ENCODE results near the gene SH2D3A. TPM values are rescaled to one million over a fixed set of nuclear protein-coding genes. Genes with fewer than 3 reads are reported as not detected.
"Not testable (repeated sequence)": the region's sequence is repeated elsewhere in the genome, so short reads cannot be mapped to it uniquely, and the experiment has no call there.

Gene SH2D3A
- total RNA-seq, 1 donor from 2014 or later = 17.4 TPM

- TF ChIP-seq CTCF (conservative IDR thresholded peaks at IDR 0.05) = no peak
- Mint-ChIP-seq H3K27me3 (peaks cover 6% of the 10 kb centered on the region), H3K4me3 (no peak overlapping the region), H3K27ac (no peak overlapping the region), H3K36me3 (no peaks in the 10 kb centered on the region), H3K4me1 (ENCODE audit: unreplicated experiment) (no peaks in the 10 kb centered on the region), H3K9me3 (no peaks in the 10 kb centered on the region)
- DNase-seq (ENCODE audit: extremely low spot score, unreplicated experiment) = no peak
Observed at GRCh38 chr19:6774821-6775707, 7.8 kb upstream of the SH2D3A start.

- Mint-ChIP-seq H3K27me3 (peaks cover 7% of the 10 kb centered on the region), H3K27ac (no peak overlapping the region), H3K4me1 (ENCODE audit: unreplicated experiment) (no peaks in the 10 kb centered on the region), H3K9me3 (no peaks in the 10 kb centered on the region), H3K36me3 (no peaks in the 10 kb centered on the region), H3K4me3 (no peak overlapping the region)
- no peak for DNase-seq (ENCODE audit: extremely low spot score, unreplicated experiment)
- no peak for TF ChIP-seq CTCF (conservative IDR thresholded peaks at IDR 0.05)
Observed at GRCh38 chr19:6773323-6773931, 6.2 kb upstream of the SH2D3A start.

- H3K4me1 Mint-ChIP-seq (ENCODE audit: unreplicated experiment) = no peaks in the 10 kb centered on the region
- no peaks in the 10 kb centered on the region for H3K9me3 Mint-ChIP-seq
- DNase-seq (ENCODE audit: extremely low spot score, unreplicated experiment) = no peak
- H3K36me3 Mint-ChIP-seq = no peaks in the 10 kb centered on the region
- TF ChIP-seq CTCF (conservative IDR thresholded peaks at IDR 0.05) = no peak
- H3K4me3 Mint-ChIP-seq = no peak overlapping the region
- peaks cover 11% of the 10 kb centered on the region for H3K27me3 Mint-ChIP-seq
- no peak overlapping the region for H3K27ac Mint-ChIP-seq
Observed at GRCh38 chr19:6772866-6773322, 5.7 kb upstream of the SH2D3A start.

- H3K36me3 Mint-ChIP-seq = no peaks in the 10 kb centered on the region
- no peak within 1 kb of the TSS for H3K4me3 Mint-ChIP-seq
- no peak for DNase-seq (ENCODE audit: extremely low spot score, unreplicated experiment)
Observed at GRCh38 chr19:6772028-6772865, 5.0 kb upstream of the SH2D3A start, which contains the start of gene VAV1. Gene VAV1 (plus strand): TSS chr19:6772708. CDS start chr19:6772808, 100 bp downstream.

GRCh38 chr19:6771648-6772027, 4.4 kb upstream of the SH2D3A start:
- H3K9me3 Mint-ChIP-seq; H3K36me3 Mint-ChIP-seq; DNase-seq (ENCODE audit: extremely low spot score, unreplicated experiment); H3K4me1 Mint-ChIP-seq (ENCODE audit: unreplicated experiment); H3K27ac Mint-ChIP-seq; H3K4me3 Mint-ChIP-seq: not testable (repeated sequence)
- peaks cover 18% of the 10 kb centered on the region for H3K27me3 Mint-ChIP-seq

More at GRCh38 chr19:6772028-6772865, 5.0 kb upstream of the SH2D3A start, which contains the start of gene VAV1:
- Mint-ChIP-seq H3K9me3 (no peaks in the 10 kb centered on the region), H3K4me1 (ENCODE audit: unreplicated experiment) (no peaks in the 10 kb centered on the region), H3K27ac (no peak within 1 kb of the TSS), H3K27me3 (peaks cover 15% of the 10 kb centered on the region)
- no peak for TF ChIP-seq CTCF (conservative IDR thresholded peaks at IDR 0.05)

Data from type B pancreatic cell (in vitro differentiated cells).